PC-9 (cell line): ENCODE results near the gene RNASEH1.

ENCODE experiments used
- CTCF ChIP-seq: fragments of 200-600 bp; sonication (generic); conservative IDR thresholded peaks from 2 replicates; pipeline ENCODE4 v1.6.1; 2017; ENCODE audit warnings: mixed run types, antibody characterized with exemption, mild to moderate bottlenecking, moderate library complexity
- EZH2 ChIP-seq: fragments of 200-600 bp; sonication (generic); IDR thresholded peaks from 2 replicates; pipeline ENCODE4 v1.8.0; 2017; ENCODE audit warnings: antibody characterized with exemption, low read depth

GRCh38 chr2:3581367-3582262 is 23.5 kb upstream of the RNASEH1 start:
- TF ChIP-seq EZH2 (no peak), CTCF (no peak)
